HepG2 (cell line): ENCODE measurements around the gene CTNNA3. TPM values are rescaled to one million over a fixed set of nuclear protein-coding genes. Genes with fewer than 3 reads are reported as not detected.

Source experiments
- ATAC-seq: fragments of 200-7000 bp; cut with Tn5 transposase; 3 replicates; pipeline ENCODE4 v1.9.1; 2020; ENCODE audit warnings: mild to moderate bottlenecking, moderate library complexity
- BruUV-seq: library from RNA; stranded (reverse); fragments of 400-500 nt; replicated peaks from 2 replicates; lab custom pipeline; 2021; lab: Mats Ljungman, UMichigan
- CTCF ChIA-PET: fragments of 300-600 bp; formaldehyde crosslinking; extraction: SDS; loops from one replicate; lab custom pipeline; 2021; ENCODE audit warnings: low total read pairs, inconsistent platforms, low intra/inter-chr PET ratio; lab: Yijun Ruan, JAX
- POLR2A ChIA-PET: fragments of 350-600 bp; sonication (Branson Sonifier 250); formaldehyde crosslinking; loops from one replicate; lab custom pipeline; 2020; ENCODE audit warnings: antibody characterized with exemption, inconsistent platforms; lab: Yijun Ruan, JAX
- DNase-seq: peaks from one replicate; pipeline ENCODE4 v3.0.0-alpha.2; 2015; ENCODE audit warnings: low spot score
- FAIRE-seq: peaks from 3 replicates; lab custom pipeline; 2011; peaks lifted over from hg19 to GRCh38; lab: Jason Lieb, UNC
- H2AFZ ChIP-seq: one replicate; pipeline ENCODE4 v1.6.1; 2011; ENCODE audit warnings: low read length, inconsistent platforms
- H3K27ac ChIP-seq: fragments of 300-600 bp; 3 replicates; pipeline ENCODE4 v1.8.0; 2011; ENCODE audit warnings: mixed run types, mild to moderate bottlenecking, mixed read lengths, low read length, inconsistent platforms; ENCODE audit not compliant: insufficient read depth; ENCODE audit errors: extremely low read length
- H3K27me3 ChIP-seq, 2 experiments: fragments of 200-600 bp in 1 of 2; 2 replicates in 1 of 2; 3 replicates in 1 of 2; pipeline versions ENCODE4 v1.6.0 to v1.8.0; 2011; ENCODE audit warnings: low read length in 2 of 2, mild to moderate bottlenecking in 2 of 2, moderate library complexity in 2 of 2, inconsistent platforms in 1 of 2; ENCODE audit not compliant: insufficient read depth in 2 of 2, control insufficient read depth in 1 of 2
- H3K36me3 ChIP-seq, 2 experiments: fragments of 200-600 bp in 1 of 2; replicated peaks in 1 of 2; 2 replicates in 1 of 2; 3 replicates in 1 of 2; pipeline versions ENCODE4 v1.5.1 to v1.8.0; 2011; ENCODE audit warnings: low read length in 2 of 2, inconsistent platforms in 1 of 2; ENCODE audit not compliant: insufficient read depth in 2 of 2, control insufficient read depth in 1 of 2
- H3K4me1 ChIP-seq: 2 replicates; pipeline ENCODE4 v1.5.1; 2012; ENCODE audit warnings: low read length, inconsistent platforms; ENCODE audit not compliant: insufficient read depth
- H3K4me2 ChIP-seq: 2 replicates; pipeline ENCODE4 v1.6.0; 2011; ENCODE audit warnings: low read depth, low read length, inconsistent platforms
- H3K4me3 ChIP-seq, 3 experiments: fragments of 200-600 bp in 1 of 3; sonication (generic), shearing (Covaris generic) in 1 of 3; replicated peaks in 1 of 3; 2 replicates each; pipeline ENCODE4 v1.5.1; 2011 to 2016; ENCODE audit warnings: low read length in 3 of 3, inconsistent platforms in 2 of 3, low read depth in 2 of 3, mild to moderate bottlenecking in 2 of 3, control low read depth in 1 of 3, mixed read lengths in 1 of 3; ENCODE audit not compliant: insufficient read depth in 1 of 3
- H3K79me2 ChIP-seq: one replicate; pipeline ENCODE4 v1.6.1; 2011; ENCODE audit warnings: low read length, inconsistent platforms; ENCODE audit not compliant: insufficient read depth
- H3K9ac ChIP-seq: 2 replicates; pipeline ENCODE4 v1.6.0; 2011; ENCODE audit warnings: mild to moderate bottlenecking, low read depth, low read length, inconsistent platforms; ENCODE audit not compliant: insufficient read depth
- H3K9me3 ChIP-seq: 2 replicates; pipeline ENCODE4 v1.5.1; 2012; ENCODE audit warnings: mild to moderate bottlenecking, low read length
- H4K20me1 ChIP-seq: 2 replicates; pipeline ENCODE4 v1.6.0; 2011; ENCODE audit warnings: inconsistent platforms, mild to moderate bottlenecking, low read length, moderate library complexity; ENCODE audit not compliant: insufficient read depth
- EED ChIP-seq: sonication (generic); formaldehyde crosslinking; IDR thresholded peaks from 2 replicates; pipeline ENCODE4 v1.5.0; 2020; ENCODE audit warnings: mild to moderate bottlenecking, missing genetic modification reagents
- HNRNPUL1 ChIP-seq: fragments of 200-400 bp; formaldehyde crosslinking; IDR thresholded peaks from 2 replicates; pipeline ENCODE4 v1.6.1; 2017; ENCODE audit warnings: low read depth, mild to moderate bottlenecking, low read length, moderate library complexity
- MTA3 ChIP-seq: sonication (generic); formaldehyde crosslinking; IDR thresholded peaks from 2 replicates; pipeline ENCODE4 v1.4.0; 2020; ENCODE audit warnings: missing genetic modification reagents
- NFYB ChIP-seq: sonication (generic); formaldehyde crosslinking; IDR thresholded peaks from 2 replicates; pipeline ENCODE4 v1.4.0; 2020; ENCODE audit warnings: missing genetic modification reagents
- RORA ChIP-seq: sonication (generic); formaldehyde crosslinking; IDR thresholded peaks from 2 replicates; pipeline ENCODE4 v1.5.0; 2020; ENCODE audit warnings: mild to moderate bottlenecking, missing genetic modification reagents, moderate library complexity
- SNAI1 ChIP-seq: sonication (generic); formaldehyde crosslinking; IDR thresholded peaks from 2 replicates; pipeline ENCODE4 v1.5.0; 2020; ENCODE audit warnings: mild to moderate bottlenecking, missing genetic modification reagents, borderline replicate concordance
- SP4 ChIP-seq: sonication (generic); formaldehyde crosslinking; IDR thresholded peaks from 2 replicates; pipeline ENCODE4 v1.8.1; 2023; ENCODE audit warnings: mild to moderate bottlenecking, missing genetic modification reagents
- SRSF9 ChIP-seq: fragments of 200-400 bp; formaldehyde crosslinking; IDR thresholded peaks from 2 replicates; pipeline ENCODE4 v1.6.1; 2018; ENCODE audit warnings: borderline replicate concordance, mild to moderate bottlenecking, low read depth, low read length; ENCODE audit not compliant: insufficient read depth, poor library complexity, severe bottlenecking
- XBP1 ChIP-seq: sonication (generic); formaldehyde crosslinking; IDR thresholded peaks from 2 replicates; pipeline ENCODE4 v1.5.0; 2020; ENCODE audit warnings: missing genetic modification reagents
- YY1 ChIP-seq: IDR thresholded peaks from 2 replicates; pipeline ENCODE4 v1.6.1; 2011; ENCODE audit warnings: low read length, low read depth, moderate library complexity, mild to moderate bottlenecking; ENCODE audit not compliant: insufficient read depth, insufficient replicate concordance
- ZNF12 ChIP-seq: sonication (generic); formaldehyde crosslinking; IDR thresholded peaks from 2 replicates; pipeline ENCODE4 v1.5.0; 2020; ENCODE audit warnings: missing genetic modification reagents
- WGBS: methylation state at CpG from one replicate; pipeline ENCODE4 v1.1.6; 2017; ENCODE audit warnings: low lambda C conversion rate; 5-methylcytosine and 5-hydroxymethylcytosine counted together
- in situ Hi-C: cut with HindIII; loops from 2 replicates; pipeline ENCODE4 v1.10.0; 2017; ENCODE audit warnings: low pct_unique_long_range_greater_than_20kb; ENCODE audit not compliant: extremely low pct_ligation_motif_present
- intact Hi-C: fragments of 100-400 bp; cut with micrococcal nuclease; formaldehyde crosslinking; loops from one replicate; pipeline ENCODE4 v1.10.0; 2022; ENCODE audit not compliant: unreplicated experiment
- polyA plus RNA-seq, 8 experiments: library from polyadenylated mRNA; depleted of rRNA in 3 of 8; stranded (reverse) in 7 of 8; unstranded in 1 of 8; fragments of >200 nt; fragmentation: Illumina TruSeq in 4 of 8; extraction: Trizol in 4 of 8; gene quantifications; 2 replicates each; pipeline versions ENCODE4 v1.2.1 to v1.2.3, GENCODE V29; 2011 to 2016; ENCODE audit warnings: low read depth in 4 of 8, missing spikeins in 1 of 8, mixed read lengths in 1 of 8; ENCODE audit not compliant: insufficient read depth in 1 of 8
- total RNA-seq, 5 experiments: library from RNA; depleted of rRNA; stranded (reverse); fragments of >200 nt; fragmentation: Illumina TruSeq; extraction: Trizol; gene quantifications; 2 replicates each; pipeline ENCODE4 v1.2.3, GENCODE V29; 2016; ENCODE audit warnings: low read depth in 1 of 5

CTNNA3 gene
- total and polyA plus RNA-seq, 2 of the 13 experiments (the other 11 are each of a cell fraction or from before 2014, with no cell fraction given): not detected

- TF ChIP-seq SNAI1 (no peak), SRSF9 (no peak), HNRNPUL1 (no peak), SP4 (CRISPR knock-in tag) (no peak), YY1 (no peak), EED (CRISPR knock-in tag) (no peak), NFYB (no peak), MTA3 (no peak)
Observed at GRCh38 chr10:66180021-66180420, 1516.0 kb downstream of the CTNNA3 start (continued).

- BruUV-seq: no TSS peak
- no peaks in the 10 kb centered on the region for H4K20me1 ChIP-seq
- H3K79me2 ChIP-seq: no peaks in the 10 kb centered on the region
- DNase-seq (no peak), FAIRE-seq (no peak), ATAC-seq (no peak)
- intact Hi-C loops: no loop called here
- no peaks in the 10 kb centered on the region for H3K9me3 ChIP-seq
- no peaks in the 10 kb centered on the region for H3K27me3 ChIP-seq
- WGBS: under 1% methylated on average over 5 of the region's 5 CpGs
- no peak overlapping the region for H3K4me2 ChIP-seq
- TF ChIP-seq ZNF12 (CRISPR knock-in tag): peak; percentile 63; the same call in 1 of the 2 replicates
- no peak for TF ChIP-seq RORA (CRISPR knock-in tag)
- TF ChIP-seq XBP1: no peak
- H3K4me3 ChIP-seq: no peak overlapping the region
- H3K4me1 ChIP-seq: no peaks in the 10 kb centered on the region
- ChIA-PET CTCF (no interaction called here), POLR2A (no interaction called here)
- no peak overlapping the region for H3K9ac ChIP-seq
- H3K27ac ChIP-seq: no peak overlapping the region
- in situ Hi-C loops: loop anchor here (25.0 kb wide), 1 partner anchor 1439 kb away; no protein-coding TSS in a partner anchor
- no peaks in the 10 kb centered on the region for H3K36me3 ChIP-seq
- no peak overlapping the region for H2AFZ ChIP-seq
Observed at GRCh38 chr10:66176772-66177171, 1519.2 kb downstream of the CTNNA3 start.
